HG02943 (cell line): ENCODE results near the gene CATSPER4.

Source experiments
- ATAC-seq: cut with Tn5 transposase; IDR thresholded peaks from one replicate; pipeline ENCODE4 v1.9.1; 2021; ENCODE audit warnings: mild to moderate bottlenecking, low read depth, moderate library complexity; ENCODE audit not compliant: unreplicated experiment

Gene CATSPER4

DNA sequence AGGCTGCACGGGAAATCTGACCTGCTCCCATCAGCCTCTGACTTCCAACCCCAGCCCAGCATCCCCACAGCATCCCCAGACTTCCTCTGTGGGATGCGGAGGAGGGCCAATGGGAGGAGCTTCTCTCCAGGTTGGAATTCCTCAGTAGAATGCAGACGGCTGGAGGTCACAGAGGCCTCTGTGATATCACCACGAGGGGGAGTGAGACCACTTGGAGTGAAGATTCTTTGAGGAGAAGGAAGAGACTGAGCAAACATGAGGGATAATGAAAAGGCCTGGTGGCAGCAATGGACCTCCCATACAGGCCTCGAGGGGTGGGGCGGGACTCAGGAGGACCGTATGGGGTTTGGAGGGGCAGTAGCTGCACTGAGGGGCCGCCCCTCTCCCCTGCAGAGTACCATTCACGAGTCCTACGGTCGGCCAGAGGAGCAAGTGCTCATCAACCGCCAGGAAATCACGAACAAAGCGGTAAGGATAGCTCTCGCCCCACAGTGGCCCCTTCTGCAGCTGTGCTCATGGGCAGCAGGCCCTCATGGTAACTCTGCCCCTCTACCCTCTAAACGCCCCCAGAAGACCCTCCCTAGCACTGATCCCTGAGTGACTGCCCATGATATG, at the start of gene CATSPER4:
Gene CATSPER4, plus strand, starts transcription at position 230 of the 615 bp plus-strand sequence. Its CDS starts 26 bp downstream, at position 256.
- no peak for ATAC-seq

DNA sequence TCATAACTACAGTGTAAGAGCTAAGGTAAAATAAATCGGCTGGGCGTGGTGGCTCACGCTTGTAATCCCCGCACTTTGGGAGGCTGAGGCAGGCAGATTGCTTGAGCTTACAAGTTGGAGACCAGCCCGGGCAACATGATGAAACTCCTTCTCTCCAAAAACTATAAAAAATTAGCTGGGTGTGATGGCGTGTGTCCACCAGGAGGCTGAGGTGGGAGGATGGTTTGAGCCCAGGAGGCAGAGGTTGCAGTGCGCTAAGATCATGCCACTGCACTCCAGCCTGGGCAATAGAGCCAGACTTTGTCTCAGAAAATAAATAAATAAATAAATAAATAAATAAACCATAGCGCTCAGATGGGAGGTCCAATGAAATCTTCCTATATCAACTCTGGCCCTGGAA, 48.2 kb upstream of the CATSPER4 start:
- no peak for ATAC-seq

DNA sequence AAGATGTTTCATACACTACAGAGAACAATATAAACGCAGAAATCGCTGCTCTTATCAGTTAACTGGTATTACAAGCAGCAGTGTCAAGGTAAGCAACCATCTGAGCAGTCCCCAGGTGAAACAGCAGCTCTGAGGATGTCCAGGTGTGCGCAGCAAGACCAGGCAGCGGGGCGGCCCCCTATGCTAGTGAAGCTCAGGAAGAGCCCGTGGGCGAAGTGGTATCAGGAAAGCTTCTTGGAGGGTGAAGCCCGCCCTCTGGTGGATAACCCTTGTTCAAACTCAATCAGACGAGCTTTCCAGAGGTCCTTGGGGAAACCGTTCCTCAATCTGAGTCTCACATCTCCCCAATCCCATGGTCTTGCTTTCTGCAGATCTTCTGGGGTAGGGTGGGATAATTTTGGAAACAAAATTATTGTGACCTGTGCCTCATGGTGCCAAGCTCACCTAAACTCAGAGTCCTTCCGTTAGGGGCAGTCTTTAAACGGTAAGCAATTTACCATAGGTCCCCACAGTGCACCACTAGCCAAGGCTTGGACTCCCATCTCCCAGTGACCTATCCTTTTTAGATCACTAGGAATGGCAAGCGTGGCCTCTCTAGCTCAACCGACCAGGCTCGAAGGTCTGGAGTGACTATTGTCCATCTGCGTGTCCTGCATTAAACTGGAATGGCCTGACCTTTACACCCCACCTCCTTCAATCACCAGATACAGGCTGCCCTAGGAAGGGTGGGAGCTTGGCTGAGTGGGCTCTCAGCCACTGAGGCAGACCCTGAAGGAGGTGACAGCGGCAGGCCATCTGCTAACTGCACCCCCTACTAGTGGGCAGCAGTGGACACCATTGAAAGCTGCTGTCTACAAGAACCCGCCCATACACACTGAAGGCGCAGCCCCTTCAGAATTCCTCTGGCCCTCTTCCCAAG, 45.1 kb upstream of the CATSPER4 start:
- no peak for ATAC-seq

DNA sequence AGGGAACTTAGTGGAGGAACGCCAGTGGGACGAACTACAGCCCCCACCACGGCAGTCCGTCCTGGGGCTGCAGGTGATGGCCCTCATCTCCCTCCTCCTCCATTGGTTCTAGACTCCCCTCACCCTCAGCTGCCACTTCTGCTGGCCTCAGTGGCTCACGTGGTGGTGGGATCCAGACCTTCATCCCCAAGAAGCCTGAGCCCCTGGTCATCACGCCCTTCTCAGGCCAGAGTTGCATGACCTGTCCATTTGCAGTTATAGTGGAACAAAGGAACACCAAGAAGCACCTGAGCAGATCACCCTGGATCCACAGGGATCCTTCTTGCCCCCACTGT, 44.5 kb upstream of the CATSPER4 start:
- ATAC-seq = no peak

DNA sequence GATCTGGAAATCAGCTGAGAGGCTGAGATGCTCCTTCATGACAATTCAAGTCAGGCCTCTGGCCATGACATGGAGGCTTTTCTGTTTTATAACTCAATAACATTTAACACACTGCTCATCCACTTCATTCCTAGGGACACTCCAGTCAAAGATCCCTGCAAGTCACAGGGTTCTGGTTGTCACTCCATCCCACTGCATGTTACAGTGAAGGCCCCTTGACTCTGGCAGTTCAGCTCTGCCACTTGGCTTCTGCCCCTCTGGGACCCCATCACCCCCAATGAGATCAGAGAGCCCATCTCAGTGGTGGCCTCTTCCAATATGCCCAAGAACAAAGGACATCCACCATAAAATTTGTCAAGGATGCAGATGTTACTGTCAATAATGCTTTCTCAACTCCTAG, 41.5 kb upstream of the CATSPER4 start:
- no peak for ATAC-seq

DNA sequence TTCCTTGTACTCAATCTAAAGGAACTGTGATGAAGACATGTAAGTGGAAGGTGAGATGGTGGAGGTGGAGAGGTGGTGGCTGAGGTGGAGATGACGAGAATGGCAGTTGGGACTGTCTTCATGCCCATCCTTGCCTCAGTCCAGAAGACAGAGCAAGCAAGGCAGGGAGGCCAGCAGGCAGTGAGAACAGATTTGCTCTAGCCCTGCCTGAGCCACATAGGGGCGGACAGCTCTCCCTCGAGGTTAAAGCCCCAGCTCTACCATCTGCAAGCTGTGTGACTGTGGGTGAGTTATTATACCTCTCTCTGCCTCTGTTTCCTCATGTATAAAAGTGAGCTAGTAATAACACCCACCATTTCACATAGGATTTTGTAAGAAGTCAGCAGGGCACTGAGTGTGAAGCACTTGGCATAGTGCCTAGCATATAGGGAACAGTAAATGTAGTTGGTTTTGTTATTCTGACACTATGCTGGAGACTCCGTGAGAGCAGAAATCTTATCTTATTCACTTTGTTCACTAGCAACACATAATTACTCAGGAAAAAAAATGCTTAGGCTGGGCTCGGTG, 36.4 kb upstream of the CATSPER4 start:
- no peak for ATAC-seq

DNA sequence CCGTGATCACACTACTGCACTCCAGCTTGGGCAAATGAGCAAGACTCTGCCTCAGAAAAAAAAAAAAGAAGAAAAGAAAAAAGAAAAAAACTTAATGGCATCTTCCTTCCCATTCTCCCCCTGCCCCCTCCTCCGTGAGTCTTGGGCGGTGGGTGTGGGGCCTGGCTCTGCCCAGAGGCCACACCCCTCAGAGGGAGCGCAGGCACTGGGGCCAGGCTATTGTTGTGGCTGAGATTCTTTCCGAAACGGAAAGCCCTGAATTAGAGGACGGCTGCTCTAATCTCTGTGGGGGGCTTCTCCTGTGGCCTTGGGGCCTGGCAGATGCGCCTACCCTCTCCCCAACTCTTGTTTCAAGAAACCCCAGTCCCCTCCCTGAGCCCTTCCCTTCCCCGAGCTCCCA, 35.7 kb upstream of the CATSPER4 start:
- ATAC-seq = no peak

DNA sequence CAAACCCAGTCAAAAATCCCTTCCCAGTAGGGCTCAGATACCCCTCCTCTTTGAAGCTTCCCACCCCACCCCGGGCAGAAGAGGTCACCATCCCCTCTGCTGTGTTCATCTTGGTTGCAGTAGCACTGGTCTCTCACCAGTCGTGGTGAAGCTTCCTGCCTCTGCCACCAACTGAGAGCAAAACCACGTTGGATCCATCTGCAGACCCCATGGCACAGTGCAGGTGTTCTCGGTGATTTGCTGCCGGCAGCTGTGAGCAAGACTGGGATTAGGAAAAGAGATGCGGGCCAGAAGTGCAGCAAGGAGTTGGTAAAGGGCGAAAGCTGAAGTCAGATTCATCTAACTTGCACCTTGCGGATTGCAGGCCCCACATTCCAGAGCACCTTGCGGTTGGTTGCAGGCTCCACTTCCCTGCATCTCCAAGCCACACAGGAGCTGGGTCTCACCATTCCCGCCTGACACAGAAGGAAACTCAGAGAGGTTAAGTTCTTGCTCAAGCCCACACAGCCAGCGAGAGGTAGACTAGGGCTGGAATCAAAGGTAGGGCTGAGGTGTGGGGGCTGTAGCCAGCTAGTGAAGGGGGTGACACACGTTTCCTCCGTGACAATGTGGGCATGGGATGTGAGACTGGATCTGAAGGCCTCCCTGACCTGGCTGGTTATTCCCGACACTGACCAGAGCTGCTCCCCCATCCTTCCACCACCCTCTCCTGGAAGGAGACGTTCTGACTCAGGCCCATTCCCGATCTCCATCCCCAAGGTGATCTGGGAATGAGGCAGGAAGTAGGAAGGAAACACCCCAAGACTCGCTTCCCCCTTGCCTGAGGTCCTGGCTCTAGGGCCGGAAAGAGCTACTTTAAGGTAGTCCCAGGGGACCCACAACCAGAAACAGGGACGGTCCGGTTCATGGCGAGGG, 34.8 kb upstream of the CATSPER4 start:
- ATAC-seq = no peak

DNA sequence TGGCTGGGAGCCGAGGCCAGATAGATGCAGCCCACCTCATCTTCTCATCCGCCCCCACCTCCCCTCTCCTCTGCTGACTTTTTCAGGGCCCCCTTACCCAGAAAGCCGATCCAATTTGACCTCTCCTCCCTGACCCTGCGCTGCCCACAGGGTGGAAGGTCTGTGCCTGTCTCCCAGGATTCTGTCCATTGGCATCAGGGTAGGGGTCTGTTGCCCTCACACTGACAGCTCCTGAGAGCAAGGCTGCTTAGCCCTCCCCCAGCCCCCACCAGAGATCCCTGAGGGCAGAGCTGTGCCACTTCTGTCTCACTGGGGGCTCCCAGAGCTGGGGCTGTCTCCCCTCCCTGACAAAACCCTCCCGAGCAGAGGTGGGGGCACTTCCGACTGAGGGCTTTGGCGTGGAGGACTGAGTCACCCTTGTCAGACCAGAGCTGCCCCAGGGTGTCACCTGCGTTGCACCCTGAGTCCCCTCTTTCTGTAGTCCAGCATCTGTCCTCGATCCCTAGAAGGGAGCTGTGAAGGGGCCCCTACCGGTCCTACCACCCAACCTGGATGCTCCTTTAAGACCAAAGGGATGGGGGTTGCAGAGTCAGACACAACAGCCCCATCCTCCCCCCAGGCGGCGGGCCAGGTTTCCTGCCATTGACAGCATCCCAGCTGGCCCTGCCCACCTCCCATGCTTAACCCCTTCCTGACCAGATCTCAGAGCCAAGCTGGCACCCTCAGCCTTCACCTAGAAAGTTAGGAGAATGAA, 33.9 kb upstream of the CATSPER4 start:
- no peak for ATAC-seq

DNA sequence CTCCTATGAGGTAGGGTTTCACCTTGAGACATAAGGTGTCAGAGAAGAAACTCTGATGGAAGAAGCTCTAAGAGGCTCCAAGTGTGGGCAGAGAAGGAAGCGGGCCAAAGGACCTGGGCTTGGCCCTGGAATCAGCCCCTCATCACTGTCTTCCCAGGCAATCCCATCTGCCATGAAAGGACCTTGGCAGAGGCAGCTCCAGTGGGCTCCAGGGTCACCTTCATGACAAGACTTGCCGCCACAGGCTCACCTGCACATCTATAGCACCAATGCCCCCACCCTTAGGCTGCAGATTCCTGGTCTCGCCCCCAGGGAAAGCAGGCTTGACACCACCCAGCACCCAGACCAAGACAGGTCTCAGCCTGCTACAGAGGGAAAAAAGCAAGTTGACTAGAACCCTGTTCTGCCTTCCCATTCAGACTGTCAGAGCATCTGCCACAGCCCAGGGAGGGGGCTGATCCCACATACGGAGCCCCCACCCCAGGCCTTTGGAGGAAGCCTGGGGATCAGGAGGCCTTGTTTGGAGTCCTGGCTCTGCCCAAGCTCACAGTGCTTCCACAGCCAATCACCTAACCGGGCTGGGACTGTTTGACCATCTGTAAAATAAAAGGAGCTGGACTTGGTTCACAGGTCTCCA, 32.0 kb upstream of the CATSPER4 start:
- ATAC-seq = no peak

DNA sequence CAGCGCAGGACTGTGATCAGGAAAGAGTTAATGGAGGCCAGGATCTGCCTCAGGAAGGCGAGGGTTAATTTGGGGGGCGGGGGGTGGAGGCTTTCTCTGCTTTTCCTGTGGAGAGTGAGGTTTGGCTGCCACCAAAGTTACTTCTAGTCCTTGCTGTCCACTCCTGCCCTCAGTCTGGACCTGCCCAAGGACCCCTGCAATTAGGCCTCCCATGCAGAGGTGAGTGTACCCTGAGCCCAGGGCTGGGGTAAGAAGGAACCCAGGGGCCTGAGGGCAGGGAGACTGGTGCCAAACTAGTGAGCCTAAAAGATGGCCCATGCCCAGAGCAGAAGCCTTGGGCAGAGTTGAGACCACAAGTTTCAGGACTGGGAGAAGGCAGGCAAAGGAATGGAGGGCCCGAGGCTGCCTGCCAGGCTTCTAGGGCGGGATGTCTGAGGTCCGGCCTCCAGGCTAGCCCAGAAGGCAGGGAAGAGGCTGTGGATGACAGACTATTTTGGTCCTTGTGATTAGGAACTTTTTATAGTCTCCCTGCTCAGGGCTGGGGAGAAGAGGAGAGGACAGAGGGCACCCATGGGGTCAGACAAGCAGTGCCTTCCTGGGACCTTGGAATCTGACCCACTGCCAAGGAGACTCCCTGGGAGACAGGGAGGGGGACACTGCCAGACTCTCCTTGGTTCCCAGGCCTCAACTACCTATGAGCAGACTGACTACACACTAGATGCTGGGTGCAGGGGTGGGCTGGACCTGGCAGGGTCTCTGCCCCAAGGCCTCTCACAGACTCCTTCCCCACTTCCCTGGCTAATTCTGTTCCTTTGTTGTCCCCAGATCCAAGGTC, 31.3 kb upstream of the CATSPER4 start, which contains the start of gene FAM110D:
Gene FAM110D, plus strand, starts transcription at position 172 of the 835 bp plus-strand sequence. CDS start 2,213 bp downstream, outside the sequence.
- no peak for ATAC-seq

DNA sequence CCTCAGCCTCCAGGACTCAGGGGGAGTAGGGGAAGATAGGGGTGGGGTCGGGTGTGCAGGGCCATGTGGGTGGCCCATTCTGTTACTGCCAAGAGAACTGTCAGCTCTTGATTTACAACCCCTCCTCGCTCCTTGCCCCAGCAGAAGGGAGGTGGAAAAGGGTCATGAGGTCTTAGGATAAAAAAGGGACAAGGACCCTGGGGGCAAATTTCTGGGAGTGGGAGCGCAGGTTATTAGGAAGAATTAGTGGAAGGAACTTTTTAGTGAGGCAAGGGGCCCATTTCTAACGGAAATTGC, 30.7 kb upstream of the CATSPER4 start:
- ATAC-seq = no peak

DNA sequence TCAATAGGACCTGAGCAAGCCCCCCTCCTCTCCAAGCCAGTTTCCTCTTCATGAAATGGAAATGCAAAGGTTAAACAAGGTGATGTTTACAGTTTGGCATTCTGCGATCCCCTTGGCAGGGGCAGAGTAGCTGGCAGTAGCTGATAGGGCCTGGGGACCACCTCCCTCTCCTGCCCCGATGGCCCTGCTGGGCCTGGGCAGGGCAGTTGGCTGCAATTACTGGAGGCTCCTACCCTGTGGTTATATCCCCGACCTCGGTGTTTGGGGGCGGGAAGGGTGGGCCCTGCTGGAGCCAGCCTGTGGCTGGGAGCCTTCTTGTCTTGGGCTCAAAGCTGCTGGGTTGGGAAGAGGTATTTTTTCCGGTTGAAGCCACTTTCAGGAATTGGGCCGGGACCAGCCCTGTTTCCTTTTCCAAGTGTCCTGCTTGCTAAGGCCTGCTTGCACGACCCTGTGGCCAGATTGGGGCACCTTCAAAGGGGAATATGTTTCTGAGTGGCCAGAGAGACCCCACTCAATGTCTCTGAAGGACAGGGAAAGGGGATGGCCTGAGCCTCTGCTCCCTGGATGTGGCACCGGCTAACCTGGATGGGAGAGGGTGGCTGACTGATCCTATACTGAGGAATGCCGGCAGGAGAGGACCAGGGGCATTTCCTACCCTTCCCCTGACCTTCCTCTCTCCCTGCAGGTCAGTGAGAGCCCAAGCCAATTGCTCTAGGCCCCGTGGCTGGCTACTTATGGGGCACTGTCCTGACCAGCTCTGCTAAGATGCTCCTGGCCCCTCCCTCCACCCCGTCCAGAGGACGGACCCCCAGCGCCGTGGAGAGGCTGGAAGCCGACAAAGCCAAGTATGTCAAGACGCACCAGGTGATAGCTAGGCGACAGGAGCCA, 29.6 kb upstream of the CATSPER4 start:
- no peak for ATAC-seq

DNA sequence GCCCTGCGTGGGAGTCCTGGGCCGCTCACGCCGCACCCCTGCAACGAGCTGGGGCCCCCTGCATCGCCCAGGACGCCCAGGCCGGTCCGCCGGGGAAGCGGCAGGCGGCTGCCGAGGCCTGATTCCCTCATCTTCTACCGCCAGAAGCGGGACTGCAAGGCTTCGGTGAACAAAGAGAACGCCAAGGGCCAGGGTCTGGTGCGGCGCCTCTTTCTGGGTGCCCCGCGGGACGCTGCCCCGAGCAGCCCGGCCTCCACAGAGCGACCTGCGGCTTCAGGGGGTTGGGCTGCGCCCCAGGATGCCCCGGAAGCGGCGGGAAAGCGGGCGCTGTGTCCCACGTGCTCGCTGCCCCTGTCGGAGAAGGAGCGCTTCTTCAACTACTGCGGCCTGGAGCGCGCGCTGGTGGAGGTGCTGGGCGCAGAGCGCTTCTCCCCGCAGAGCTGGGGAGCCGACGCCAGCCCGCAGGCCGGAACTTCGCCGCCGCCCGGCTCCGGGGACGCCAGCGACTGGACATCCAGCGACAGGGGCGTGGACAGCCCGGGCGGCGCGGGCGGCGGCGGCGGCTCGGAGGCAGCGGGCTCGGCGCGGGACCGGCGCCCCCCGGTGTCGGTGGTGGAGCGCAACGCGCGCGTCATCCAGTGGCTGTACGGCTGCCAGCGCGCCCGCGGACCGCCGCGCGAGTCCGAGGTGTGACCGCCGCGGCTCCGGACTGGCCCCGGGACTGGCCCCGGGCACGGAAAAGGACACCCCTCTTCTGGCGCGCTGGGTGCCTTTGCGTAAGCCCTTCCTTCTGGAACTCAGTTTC, 28.8 kb upstream of the CATSPER4 start:
- no peak for ATAC-seq

DNA sequence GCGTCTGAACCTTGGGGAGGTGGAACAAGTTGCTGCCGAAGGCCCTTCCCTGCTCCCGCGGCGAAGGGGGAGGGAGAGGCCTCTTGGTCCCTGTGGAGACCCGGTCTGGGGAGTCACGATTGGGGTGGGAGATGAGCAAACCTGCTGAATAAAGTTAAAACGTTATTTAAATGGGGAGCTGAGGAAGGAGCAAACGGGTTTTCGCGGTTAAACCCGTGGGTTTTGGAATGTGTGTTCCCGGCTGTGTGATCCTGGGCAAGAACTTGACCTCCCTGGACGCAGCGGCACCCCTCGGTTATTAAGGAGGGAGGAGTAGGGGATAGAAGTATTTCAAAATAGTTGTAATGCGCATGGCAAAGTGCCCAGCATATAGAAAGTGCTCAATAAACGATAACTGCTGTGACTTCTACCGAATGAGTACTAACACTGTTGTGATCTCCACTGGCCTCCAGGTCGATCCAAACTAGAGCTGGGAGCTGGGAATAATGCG, 28.1 kb upstream of the CATSPER4 start:
- ATAC-seq = no peak

DNA sequence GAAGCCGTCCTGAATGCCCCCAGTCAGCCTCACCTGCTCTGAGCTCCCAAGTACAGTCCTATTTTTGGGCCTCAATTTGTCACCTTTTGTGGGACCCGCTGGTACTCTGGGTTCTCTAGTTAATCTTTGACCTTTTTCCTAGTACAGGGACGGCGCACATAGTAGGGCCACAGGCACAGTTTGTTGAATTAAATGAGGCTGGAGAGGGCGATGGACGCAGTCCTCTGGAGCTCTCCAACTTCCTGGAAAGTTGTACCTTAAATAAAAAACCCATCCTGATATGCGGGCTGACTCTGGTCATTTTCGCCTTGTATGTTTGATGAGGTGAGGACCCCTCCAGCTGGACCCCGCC, 26.7 kb upstream of the CATSPER4 start:
- ATAC-seq = no peak
